H1 (cell line): ENCODE results near the gene PWP1.

ENCODE experiments used
- EZH2 ChIP-seq: fragments of 200-600 bp; sonication (generic); IDR thresholded peaks from 2 replicates; pipeline ENCODE4 v1.7.1; 2012; ENCODE audit warnings: low read depth, mild to moderate bottlenecking, moderate library complexity, low read length, inconsistent platforms; ENCODE audit not compliant: severe bottlenecking
- POLR2A ChIP-seq, 2 experiments: IDR thresholded peaks; 1 replicate in 1 of 2; 2 replicates in 1 of 2; pipeline ENCODE4 v1.6.1; 2011; ENCODE audit warnings: low read depth in 2 of 2, low read length in 2 of 2, mild to moderate bottlenecking in 2 of 2; ENCODE audit errors: control extremely low read depth in 1 of 2

- TF ChIP-seq EZH2: no peak
- no peak for TF ChIP-seq POLR2A (IDR thresholded peaks at IDR 0.05; ENCODE audit: control extremely low read depth in 1 of 2, low read depth in 2 of 2, low read length in 2 of 2)
Observed at GRCh38 chr12:107734139-107734538, 48.5 kb downstream of the PWP1 start.
